SU-DHL-6 (cell line): ENCODE measurements around the gene FHOD3.

Source experiments
- H2AFZ ChIP-seq: fragments of 200-600 bp; sonication (generic); 2 replicates; pipeline ENCODE4 v1.6.1; 2014; ENCODE audit warnings: low read depth, mild to moderate bottlenecking, moderate library complexity, mixed read lengths, antibody characterized with exemption, low read length; ENCODE audit not compliant: severe bottlenecking
- H3F3A ChIP-seq: fragments of 200-600 bp; shearing (Covaris generic); 2 replicates; pipeline ENCODE4 v1.6.0; 2016; ENCODE audit warnings: antibody characterized with exemption, mild to moderate bottlenecking; ENCODE audit not compliant: insufficient read depth
- H3K27ac ChIP-seq: fragments of 200-600 bp; sonication (generic); 2 replicates; pipeline ENCODE4 v1.5.1; 2016; ENCODE audit warnings: low read depth, mild to moderate bottlenecking, low read length, moderate library complexity, mixed read lengths
- H3K27me3 ChIP-seq: fragments of 200-600 bp; sonication (generic), shearing (Covaris generic); 2 replicates; pipeline ENCODE4 v1.6.0; 2014; ENCODE audit warnings: mild to moderate bottlenecking, low read length
- H3K36me3 ChIP-seq: fragments of 200-600 bp; sonication (generic); 2 replicates; pipeline ENCODE4 v1.6.1; 2014; ENCODE audit warnings: mild to moderate bottlenecking, low read length, mixed read lengths
- H3K4me2 ChIP-seq: fragments of 300-600, 200-600 bp; shearing (Covaris generic), sonication (generic); 2 replicates; pipeline ENCODE4 v1.6.0; 2014; ENCODE audit warnings: low read length, low read depth, mild to moderate bottlenecking; ENCODE audit not compliant: poor library complexity, severe bottlenecking
- H3K4me3 ChIP-seq: fragments of 200-600 bp; sonication (generic); 2 replicates; pipeline ENCODE4 v1.5.1; 2014; ENCODE audit warnings: antibody characterized with exemption, low read length, mild to moderate bottlenecking, mixed read lengths; ENCODE audit not compliant: insufficient read depth, poor library complexity, severe bottlenecking
- H3K79me2 ChIP-seq: fragments of 200-600 bp; sonication (generic); 2 replicates; pipeline ENCODE4 v1.6.1; 2014; ENCODE audit warnings: mild to moderate bottlenecking, low read length, moderate library complexity; ENCODE audit not compliant: insufficient read depth
- H3K9ac ChIP-seq: fragments of 200-600 bp; sonication (generic); 2 replicates; pipeline ENCODE4 v1.7.0; 2014; ENCODE audit warnings: mild to moderate bottlenecking, low read length
- H3K9me2 ChIP-seq: fragments of 200-600 bp; sonication (generic); replicated peaks from 2 replicates; pipeline ENCODE4 v1.6.1; 2014; ENCODE audit warnings: low read length; ENCODE audit not compliant: insufficient read depth
- H3K9me3 ChIP-seq: fragments of 200-600 bp; sonication (generic); 2 replicates; pipeline ENCODE4 v1.6.1; 2014; ENCODE audit warnings: low read length, mixed read lengths; ENCODE audit not compliant: insufficient read depth
- H4K20me1 ChIP-seq: fragments of 200-600 bp; sonication (generic); 2 replicates; pipeline ENCODE4 v1.6.1; 2014; ENCODE audit warnings: low read depth, mild to moderate bottlenecking, antibody characterized with exemption, low read length, moderate library complexity, mixed read lengths
- EZH2phosphoT487 ChIP-seq: fragments of 200-600 bp; sonication (generic), shearing (Covaris generic); conservative IDR thresholded peaks from 2 replicates; pipeline ENCODE4 v1.6.1; 2018; ENCODE audit warnings: mild to moderate bottlenecking, antibody characterized with exemption, low read length, moderate library complexity, mixed read lengths
- TF ChIP-seq, protein P1 (sequence below): fragments of 200-600 bp; sonication (generic); IDR thresholded peaks from one replicate; pipeline ENCODE4 v1.5.1; 2017; ENCODE audit warnings: antibody characterized with exemption, mild to moderate bottlenecking, low read length, moderate library complexity; ENCODE audit not compliant: insufficient read depth, poor library complexity, severe bottlenecking

Gene FHOD3

GRCh38 chr18:36415625-36416024 lies 118.1 kb downstream of the FHOD3 start:
- no peaks in the 10 kb centered on the region for H3K9me3 ChIP-seq
- H3F3A ChIP-seq = no peaks in the 10 kb centered on the region
- no peak for TF ChIP-seq EZH2phosphoT487
- TF ChIP-seq, protein P1, sequence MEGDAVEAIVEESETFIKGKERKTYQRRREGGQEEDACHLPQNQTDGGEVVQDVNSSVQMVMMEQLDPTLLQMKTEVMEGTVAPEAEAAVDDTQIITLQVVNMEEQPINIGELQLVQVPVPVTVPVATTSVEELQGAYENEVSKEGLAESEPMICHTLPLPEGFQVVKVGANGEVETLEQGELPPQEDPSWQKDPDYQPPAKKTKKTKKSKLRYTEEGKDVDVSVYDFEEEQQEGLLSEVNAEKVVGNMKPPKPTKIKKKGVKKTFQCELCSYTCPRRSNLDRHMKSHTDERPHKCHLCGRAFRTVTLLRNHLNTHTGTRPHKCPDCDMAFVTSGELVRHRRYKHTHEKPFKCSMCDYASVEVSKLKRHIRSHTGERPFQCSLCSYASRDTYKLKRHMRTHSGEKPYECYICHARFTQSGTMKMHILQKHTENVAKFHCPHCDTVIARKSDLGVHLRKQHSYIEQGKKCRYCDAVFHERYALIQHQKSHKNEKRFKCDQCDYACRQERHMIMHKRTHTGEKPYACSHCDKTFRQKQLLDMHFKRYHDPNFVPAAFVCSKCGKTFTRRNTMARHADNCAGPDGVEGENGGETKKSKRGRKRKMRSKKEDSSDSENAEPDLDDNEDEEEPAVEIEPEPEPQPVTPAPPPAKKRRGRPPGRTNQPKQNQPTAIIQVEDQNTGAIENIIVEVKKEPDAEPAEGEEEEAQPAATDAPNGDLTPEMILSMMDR = no peak
- H3K9me2 ChIP-seq = no peaks in the 10 kb centered on the region
- H3K9ac ChIP-seq = no peak overlapping the region
- no peak overlapping the region for H2AFZ ChIP-seq
- no peaks in the 10 kb centered on the region for H4K20me1 ChIP-seq
- no peaks in the 10 kb centered on the region for H3K36me3 ChIP-seq
- H3K27ac ChIP-seq = no peak overlapping the region
- no peak overlapping the region for H3K4me2 ChIP-seq
- no peaks in the 10 kb centered on the region for H3K27me3 ChIP-seq
- H3K4me3 ChIP-seq = no peak overlapping the region
- H3K79me2 ChIP-seq = no peaks in the 10 kb centered on the region

- H3K36me3 ChIP-seq = no peaks in the 10 kb centered on the region
- H3F3A ChIP-seq = no peaks in the 10 kb centered on the region
- no peak overlapping the region for H3K9ac ChIP-seq
- H3K4me3 ChIP-seq = no peak overlapping the region
- no peak overlapping the region for H3K27ac ChIP-seq
- no peak overlapping the region for H2AFZ ChIP-seq
- no peaks in the 10 kb centered on the region for H4K20me1 ChIP-seq
- H3K4me2 ChIP-seq = no peak overlapping the region
- no peaks in the 10 kb centered on the region for H3K9me3 ChIP-seq
- no peak for TF ChIP-seq EZH2phosphoT487
- TF ChIP-seq, protein P1 = no peak
- no peaks in the 10 kb centered on the region for H3K27me3 ChIP-seq
- no peaks in the 10 kb centered on the region for H3K9me2 ChIP-seq
- H3K79me2 ChIP-seq = no peaks in the 10 kb centered on the region
Observed at GRCh38 chr18:36419188-36419899, 121.8 kb downstream of the FHOD3 start.

GRCh38 chr18:36419900-36420531 lies 122.5 kb downstream of the FHOD3 start:
- no peaks in the 10 kb centered on the region for H4K20me1 ChIP-seq
- H3K9me2 ChIP-seq = no peaks in the 10 kb centered on the region
- TF ChIP-seq EZH2phosphoT487 = no peak
- TF ChIP-seq, protein P1 = no peak
- no peak overlapping the region for H3K27ac ChIP-seq
- no peak overlapping the region for H3K9ac ChIP-seq
- H2AFZ ChIP-seq = no peak overlapping the region
- H3F3A ChIP-seq = no peaks in the 10 kb centered on the region
- H3K79me2 ChIP-seq = no peaks in the 10 kb centered on the region
- no peaks in the 10 kb centered on the region for H3K27me3 ChIP-seq
- no peaks in the 10 kb centered on the region for H3K36me3 ChIP-seq
- H3K4me3 ChIP-seq = no peak overlapping the region
- H3K4me2 ChIP-seq = no peak overlapping the region
- no peaks in the 10 kb centered on the region for H3K9me3 ChIP-seq
